Neuronal stem cell (in vitro differentiated cells): ENCODE measurements around the gene MIGA2.
A peak's percentile ranks its signal among the peaks of the same experiment; 100 is the strongest.
"Not testable (repeated sequence)": the region's sequence is repeated elsewhere in the genome, so short reads cannot be mapped to it uniquely, and the experiment has no call there.

Source experiments
- DNase-seq: peaks from one replicate; pipeline ENCODE4 v3.0.0-alpha.2; 2013; ENCODE audit warnings: low spot score
- H2AFZ ChIP-seq: one replicate; pipeline ENCODE4 v1.6.1; 2013; ENCODE audit warnings: mild to moderate bottlenecking, low read length, inconsistent platforms
- H2AK5ac ChIP-seq: 2 replicates; pipeline ENCODE4 v1.6.1; 2013; ENCODE audit warnings: low read depth, mild to moderate bottlenecking, inconsistent platforms, low read length, moderate library complexity, mixed read lengths
- H2BK120ac ChIP-seq: 2 replicates; pipeline ENCODE4 v1.6.1; 2013; ENCODE audit warnings: low read depth, mild to moderate bottlenecking, inconsistent platforms, low read length, moderate library complexity, mixed read lengths
- H2BK12ac ChIP-seq: one replicate; pipeline ENCODE4 v1.6.1; 2013; ENCODE audit warnings: low read length, inconsistent platforms
- H2BK15ac ChIP-seq: 2 replicates; pipeline ENCODE4 v1.6.1; 2013; ENCODE audit warnings: mild to moderate bottlenecking, low read length, inconsistent platforms, mixed read lengths
- H2BK5ac ChIP-seq: one replicate; pipeline ENCODE4 v1.6.1; 2013; ENCODE audit warnings: inconsistent platforms, mild to moderate bottlenecking, low read length, moderate library complexity
- H3K14ac ChIP-seq: one replicate; pipeline ENCODE4 v1.6.1; 2013; ENCODE audit warnings: low read length, inconsistent platforms
- H3K18ac ChIP-seq: 2 replicates; pipeline ENCODE4 v1.6.1; 2013; ENCODE audit warnings: low read length, inconsistent platforms
- H3K23ac ChIP-seq: 2 replicates; pipeline ENCODE4 v1.6.1; 2013; ENCODE audit warnings: low read depth, mild to moderate bottlenecking, mixed read lengths, low read length, inconsistent platforms; ENCODE audit not compliant: poor library complexity
- H3K27ac ChIP-seq: replicated peaks from 3 replicates; pipeline ENCODE4 v1.5.1; 2013; ENCODE audit warnings: low read length, inconsistent platforms
- H3K27me3 ChIP-seq, 3 experiments: 2 replicates each; pipeline ENCODE4 v1.6.1; 2013; ENCODE audit warnings: low read length in 3 of 3, mild to moderate bottlenecking in 2 of 3, inconsistent platforms in 1 of 3, low read depth in 1 of 3, mixed read lengths in 1 of 3, moderate library complexity in 1 of 3; ENCODE audit not compliant: control insufficient read depth in 3 of 3, insufficient read depth in 3 of 3
- H3K36me3 ChIP-seq, 2 donors: replicated peaks in 1 of 2; 2 replicates each; pipeline ENCODE4 v1.6.1; 2013; ENCODE audit warnings: low read length in 2 of 2; ENCODE audit not compliant: control insufficient read depth in 2 of 2, insufficient read depth in 2 of 2
- H3K4ac ChIP-seq: 2 replicates; pipeline ENCODE4 v1.6.1; 2013; ENCODE audit warnings: inconsistent platforms, mild to moderate bottlenecking, low read length, moderate library complexity
- H3K4me1 ChIP-seq, 2 donors: 1 replicate in 1 of 2; 2 replicates in 1 of 2; pipeline ENCODE4 v1.6.1; 2013; ENCODE audit warnings: low read length in 2 of 2, low read depth in 1 of 2; ENCODE audit not compliant: control insufficient read depth in 2 of 2, insufficient read depth in 1 of 2
- H3K4me2 ChIP-seq: one replicate; pipeline ENCODE4 v1.6.1; 2013; ENCODE audit warnings: mild to moderate bottlenecking, low read length, inconsistent platforms; ENCODE audit not compliant: insufficient read depth, poor library complexity, severe bottlenecking
- H3K4me3 ChIP-seq, 2 donors: 2 replicates each; pipeline ENCODE4 v1.5.1; 2013; ENCODE audit warnings: low read length in 2 of 2, mild to moderate bottlenecking in 2 of 2, inconsistent platforms in 1 of 2, moderate library complexity in 1 of 2
- H3K79me1 ChIP-seq: one replicate; pipeline ENCODE4 v1.6.1; 2013; ENCODE audit warnings: low read depth, mild to moderate bottlenecking, inconsistent platforms, low read length, moderate library complexity
- H3K9ac ChIP-seq: one replicate; pipeline ENCODE4 v1.6.1; 2013; ENCODE audit warnings: mild to moderate bottlenecking, low read depth, low read length, inconsistent platforms; ENCODE audit not compliant: poor library complexity
- H3K9me3 ChIP-seq, 2 donors: replicated peaks in 1 of 2; 2 replicates each; pipeline versions ENCODE3 to v1.6.1; 2013; ENCODE audit warnings: low read length in 2 of 2, mild to moderate bottlenecking in 2 of 2, inconsistent platforms in 1 of 2, low read depth in 1 of 2, mixed read lengths in 1 of 2, moderate library complexity in 1 of 2; ENCODE audit not compliant: control insufficient read depth in 2 of 2, insufficient read depth in 1 of 2
- H4K8ac ChIP-seq: one replicate; pipeline ENCODE4 v1.6.1; 2013; ENCODE audit warnings: low read depth, mild to moderate bottlenecking, inconsistent platforms, low read length, moderate library complexity
- H4K91ac ChIP-seq: one replicate; pipeline ENCODE4 v1.6.1; 2013; ENCODE audit warnings: low read length, low read depth, mild to moderate bottlenecking, inconsistent platforms; ENCODE audit not compliant: poor library complexity
- WGBS, 2 donors: extraction: QIAGEN DNeasy Blood & Tissue Kit; methylation state at CpG; one replicate each; pipeline ENCODE4 v1.1.7; 2013; ENCODE audit warnings: missing lambda C conversion rate in 2 of 2, mixed read lengths in 1 of 2; ENCODE audit not compliant: insufficient read length in 2 of 2, insufficient replicate concordance in 1 of 2; ENCODE audit errors: extremely low coverage in 2 of 2; 5-methylcytosine and 5-hydroxymethylcytosine counted together

The MIGA2 gene

DNA sequence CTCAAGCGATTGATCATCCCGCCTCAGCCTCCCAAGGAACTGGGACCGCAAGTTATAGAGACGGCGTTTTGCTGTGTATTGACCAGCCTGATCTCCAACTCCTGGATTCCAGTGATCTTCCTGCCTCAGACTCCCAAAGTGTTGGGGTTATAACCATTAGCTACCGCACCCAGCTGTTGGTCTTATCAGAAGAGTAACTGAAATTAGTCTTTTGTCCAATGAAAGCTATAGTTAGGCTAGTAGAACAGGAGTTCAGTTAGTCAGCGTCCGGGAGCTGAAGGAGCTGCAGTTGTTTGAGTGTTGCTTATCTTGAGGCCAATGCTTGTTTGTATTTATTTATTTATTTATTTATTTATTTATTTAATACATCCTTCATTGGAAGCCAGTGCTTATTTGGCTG, 3.2 kb upstream of the MIGA2 start:
- Histone ChIP-seq H2BK5ac (no peak overlapping the region), H3K9me3 (peaks cover 0 to 2% of the 10 kb centered on the region in 2 donors), H2BK120ac (no peak overlapping the region), H3K27me3 (no peaks in the 10 kb centered on the region), H4K91ac (no peak overlapping the region), H3K18ac (no peak overlapping the region), H3K4me1 (peaks cover 13 to 20% of the 10 kb centered on the region in 2 donors), H3K23ac (no peak overlapping the region), H3K4ac (no peak overlapping the region), H3K79me1 (peaks cover 6% of the 10 kb centered on the region), H3K36me3 (no peaks in the 10 kb centered on the region), H3K4me2 (no peak overlapping the region), H3K4me3 (no peak overlapping the region), H2AFZ (peak overlapping the region; percentile 21), H2BK12ac (no peak overlapping the region), H3K9ac (no peak overlapping the region), H3K14ac (no peak overlapping the region), H2BK15ac (no peak overlapping the region), H3K27ac (no peak overlapping the region), H2AK5ac (no peak overlapping the region), H4K8ac (no peak overlapping the region)
- DNase-seq = no peak
- no CpG with 5 or more reads among the region's 8 CpGs for WGBS, 2 donors

DNA sequence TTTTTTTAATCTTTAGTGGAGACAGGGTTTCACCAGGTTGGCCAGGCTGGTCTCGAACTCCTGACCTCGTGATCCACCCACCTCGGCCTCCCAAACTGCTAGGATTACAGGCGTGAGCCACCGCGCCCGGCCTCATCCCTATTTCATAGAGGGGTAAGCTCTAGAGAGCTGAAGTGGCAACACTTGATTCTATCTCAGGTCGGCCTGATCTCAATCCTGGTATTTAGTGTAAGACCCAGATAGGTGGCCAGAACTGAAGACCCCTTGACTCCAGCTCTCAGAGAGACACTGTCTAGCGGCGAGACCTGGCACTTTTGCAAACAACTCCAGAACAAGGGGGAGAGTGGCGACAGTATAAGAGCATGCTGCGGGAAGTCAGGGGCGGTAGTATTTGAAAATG, 588 bp upstream of the MIGA2 start:
- not testable (repeated sequence) for H2BK15ac ChIP-seq, H2BK120ac ChIP-seq, H3K27me3 ChIP-seq, H3K9me3 ChIP-seq, H2BK5ac ChIP-seq, H3K9ac ChIP-seq, H3K23ac ChIP-seq, H3K18ac ChIP-seq, H3K79me1 ChIP-seq, H2AK5ac ChIP-seq, H3K14ac ChIP-seq, H2BK12ac ChIP-seq, H4K8ac ChIP-seq, DNase-seq, H3K36me3 ChIP-seq, H4K91ac ChIP-seq, H3K4ac ChIP-seq
- H2AFZ ChIP-seq = peak overlapping the region; percentile 77
- peak overlapping the region; percentile 59 for H3K4me2 ChIP-seq
- H3K4me1 ChIP-seq = peaks cover 10 to 18% of the 10 kb centered on the region in 2 donors
- peak overlapping the region; percentile 21 to 47 for H3K4me3 ChIP-seq
- peak overlapping the region; percentile 46 for H3K27ac ChIP-seq
- WGBS, 2 donors = no CpG with 5 or more reads among the region's 13 CpGs

DNA sequence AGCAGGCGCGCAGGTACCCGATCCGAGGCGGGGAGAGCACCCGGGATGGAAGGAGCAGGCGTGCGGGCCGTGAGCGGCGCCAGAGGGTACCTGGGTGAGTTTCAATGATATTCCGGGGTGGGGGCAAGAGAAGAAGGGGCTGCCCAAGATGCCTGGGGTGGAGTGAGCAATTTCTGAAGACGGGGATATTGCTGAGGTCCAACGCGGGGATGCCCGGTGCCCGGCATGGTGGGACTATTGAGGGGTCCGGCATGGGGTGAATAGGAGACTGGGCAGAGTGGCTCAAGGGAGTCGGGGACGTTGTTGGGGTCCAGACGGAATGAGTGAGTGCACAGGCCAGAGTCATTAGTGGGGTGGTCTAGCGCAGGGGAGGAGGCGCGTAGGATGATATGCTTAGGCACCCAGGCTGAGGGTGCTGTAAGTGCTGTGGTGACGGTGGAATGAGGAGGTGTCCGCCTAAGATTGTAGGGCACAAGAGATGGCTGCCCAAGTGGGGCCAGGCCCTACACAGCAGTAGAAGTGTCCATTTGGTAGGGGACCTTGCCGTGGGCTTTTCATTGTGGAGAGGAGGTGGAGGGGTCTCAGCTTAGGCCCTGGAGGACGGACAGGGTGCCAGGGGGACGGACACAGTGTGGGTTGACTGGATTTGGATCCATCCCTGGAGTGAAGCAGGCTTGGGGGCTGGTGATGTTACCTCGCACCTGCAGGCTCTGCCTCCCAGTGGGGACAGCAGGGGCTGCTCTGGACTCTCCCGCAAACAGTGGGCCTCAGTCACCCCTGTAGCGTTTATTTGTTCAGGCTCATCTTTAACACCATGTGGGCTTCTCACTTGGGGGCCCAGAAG, 719 bp downstream of the MIGA2 start:
- Histone ChIP-seq H3K4me3 (peak overlapping the region; percentile 98 to 99), H4K91ac (no peak overlapping the region), H3K79me1 (peaks cover 8% of the 10 kb centered on the region), H4K8ac (peak overlapping the region; percentile 52), H2BK120ac (no peak overlapping the region), H2BK12ac (no peak overlapping the region), H3K27me3 (no peaks in the 10 kb centered on the region), H3K9me3 (peaks cover 0 to 2% of the 10 kb centered on the region in 2 donors), H2AFZ (peak overlapping the region; percentile 95), H3K27ac (no peak overlapping the region), H2BK15ac (peak overlapping the region; percentile 6), H3K9ac (peak overlapping the region; percentile 96), H2AK5ac (peak overlapping the region; percentile 94), H3K4me1 (peaks cover 10 to 18% of the 10 kb centered on the region in 2 donors), H3K36me3 (peaks cover 10 to 11% of the 10 kb centered on the region in 2 donors), H3K18ac (peak overlapping the region; percentile 98), H3K4ac (no peak overlapping the region), H3K23ac (peak overlapping the region; percentile 99), H2BK5ac (peak overlapping the region; percentile 87), H3K4me2 (peak overlapping the region; percentile 80), H3K14ac (peak overlapping the region; percentile 94)
- WGBS, 2 donors = no CpG with 5 or more reads among the region's 32 CpGs
- DNase-seq = no peak

DNA sequence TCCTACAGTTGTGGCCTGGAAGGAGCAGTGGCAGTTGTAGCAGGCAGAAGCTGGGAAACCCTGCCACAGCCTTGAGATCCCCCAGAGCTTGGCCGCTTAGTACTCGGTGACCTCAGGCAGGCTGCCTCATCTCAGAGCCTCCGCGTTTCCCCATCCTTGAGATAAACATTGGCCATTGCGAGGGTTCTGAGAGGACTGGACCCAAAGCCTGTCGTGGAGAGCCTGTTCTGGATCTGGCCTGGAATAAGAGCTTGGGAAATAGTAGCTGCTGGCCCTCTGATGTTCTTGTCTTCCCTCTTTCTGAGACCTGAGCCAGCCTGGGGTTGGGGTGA, 1.3 kb downstream of the MIGA2 start:
- Histone ChIP-seq H3K9me3 (peaks cover 0 to 2% of the 10 kb centered on the region in 2 donors), H3K27ac (no peak overlapping the region), H2AFZ (no peak overlapping the region), H3K4me3 (peak overlapping the region in 1 of 2 donors; percentile 98), H3K79me1 (peaks cover 10% of the 10 kb centered on the region), H3K9ac (peak overlapping the region; percentile 96), H2BK12ac (no peak overlapping the region), H3K4me1 (peaks cover 10 to 18% of the 10 kb centered on the region in 2 donors), H3K4me2 (peak overlapping the region; percentile 80), H4K91ac (no peak overlapping the region), H3K14ac (no peak overlapping the region), H2BK15ac (no peak overlapping the region), H2BK120ac (no peak overlapping the region), H3K18ac (no peak overlapping the region), H3K23ac (peak overlapping the region; percentile 99), H3K4ac (no peak overlapping the region), H2AK5ac (peak overlapping the region; percentile 94), H3K27me3 (no peaks in the 10 kb centered on the region), H3K36me3 (peaks cover 16 to 17% of the 10 kb centered on the region in 2 donors), H2BK5ac (no peak overlapping the region), H4K8ac (no peak overlapping the region)
- DNase-seq = no peak
- no CpG with 5 or more reads among the region's 6 CpGs for WGBS, 2 donors
